GM19328 (cell line): Measurements from ENCODE around the gene ZNF415.
"Not testable (repeated sequence)": the region's sequence is repeated elsewhere in the genome, so short reads cannot be mapped to it uniquely, and the experiment has no call there.

Experiments
- ATAC-seq: cut with Tn5 transposase; IDR thresholded peaks from one replicate; pipeline ENCODE4 v1.9.1; 2021; ENCODE audit warnings: mild to moderate bottlenecking, moderate library complexity; ENCODE audit not compliant: unreplicated experiment

ZNF415 gene

DNA sequence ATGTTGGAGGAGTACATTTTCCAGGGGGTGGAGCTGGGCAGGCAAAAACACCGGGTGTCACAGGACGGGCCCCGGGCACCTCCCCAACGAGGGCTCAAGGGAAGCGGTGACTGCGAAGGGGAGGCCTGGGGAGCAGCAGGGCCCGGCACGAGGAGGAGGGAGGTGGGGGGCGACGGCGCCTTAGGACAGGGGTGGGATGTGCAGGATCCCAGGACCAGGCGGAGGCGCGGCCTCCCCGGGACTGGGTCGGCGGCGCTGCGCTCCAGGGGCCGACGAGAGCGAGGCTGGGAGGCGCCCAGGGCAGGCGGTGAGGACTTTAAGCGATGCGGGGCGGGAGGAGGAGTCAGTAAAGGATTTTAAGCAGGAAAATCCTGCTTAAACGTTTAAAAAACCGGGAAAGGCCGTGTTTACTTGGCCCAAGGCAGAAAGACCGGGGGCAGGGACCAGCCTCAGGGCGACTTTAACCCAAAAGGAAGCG lies 29.9 kb downstream of the ZNF415 start:
- ATAC-seq: peak; percentile 20

DNA sequence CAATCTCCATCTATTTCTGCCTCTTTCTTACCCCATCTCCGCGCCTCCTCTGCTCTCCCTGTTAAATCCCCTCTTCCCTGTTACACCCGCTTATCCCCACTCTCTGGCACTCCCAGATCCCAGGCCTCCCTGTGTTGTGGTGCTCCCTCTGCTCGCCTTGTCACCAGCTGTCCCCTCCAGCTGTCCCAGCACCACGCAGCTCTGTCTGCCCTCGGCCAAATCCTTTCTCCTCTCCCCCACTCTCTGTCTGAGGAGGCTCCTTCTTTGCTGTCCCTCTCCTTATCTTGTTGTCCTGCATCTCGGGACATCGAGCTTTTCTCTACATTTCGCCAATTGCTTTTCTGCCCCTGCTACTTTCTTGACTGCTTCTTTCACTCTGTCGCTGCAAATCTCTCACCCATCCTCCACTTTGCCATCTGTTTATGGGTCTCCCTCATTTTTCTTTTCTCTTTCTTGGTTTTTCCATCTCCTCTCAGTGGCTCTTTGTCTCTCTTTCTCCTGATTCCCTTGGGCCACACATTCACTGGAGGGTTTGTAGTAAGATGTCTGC lies 30.4 kb downstream of the ZNF415 start:
- ATAC-seq: no peak

DNA sequence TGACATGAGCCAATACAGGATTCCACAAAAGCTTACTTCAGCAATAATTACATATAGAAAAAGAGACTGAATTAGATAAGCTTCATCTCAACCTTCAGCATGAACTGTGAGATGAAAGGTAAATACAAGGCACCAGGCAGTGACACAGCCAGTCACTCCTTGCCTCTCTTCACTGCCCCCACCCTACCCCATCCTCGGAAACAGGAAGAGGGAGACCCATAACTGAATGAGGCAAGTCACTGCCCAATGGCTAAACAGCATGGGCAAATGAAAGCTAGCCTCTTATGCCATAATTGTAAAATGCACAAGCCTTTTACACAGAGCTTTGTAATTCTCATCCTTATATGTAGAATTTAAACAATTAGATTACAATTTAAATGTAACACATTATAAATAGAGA lies 31.2 kb downstream of the ZNF415 start:
- no peak for ATAC-seq

DNA sequence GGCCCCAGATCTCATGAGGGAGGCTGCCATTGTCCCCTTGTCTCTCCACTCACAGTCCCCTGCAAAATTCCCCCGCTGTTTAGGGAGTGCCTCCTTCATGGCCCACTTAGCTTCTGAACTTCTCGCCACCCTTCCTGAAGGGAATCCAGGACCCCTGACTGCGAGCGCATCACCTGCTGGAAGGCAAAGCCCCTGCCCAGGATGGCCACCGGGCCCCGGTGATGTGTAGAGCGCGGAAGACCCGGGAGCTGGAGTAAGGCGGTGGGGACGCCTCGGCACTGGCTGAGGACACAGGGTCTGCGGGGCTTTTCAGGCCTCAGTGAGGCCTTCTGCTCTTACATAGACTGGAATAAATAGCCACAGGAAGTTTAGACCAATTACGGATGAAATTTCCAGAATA lies 34.1 kb downstream of the ZNF415 start:
- not testable (repeated sequence) for ATAC-seq

DNA sequence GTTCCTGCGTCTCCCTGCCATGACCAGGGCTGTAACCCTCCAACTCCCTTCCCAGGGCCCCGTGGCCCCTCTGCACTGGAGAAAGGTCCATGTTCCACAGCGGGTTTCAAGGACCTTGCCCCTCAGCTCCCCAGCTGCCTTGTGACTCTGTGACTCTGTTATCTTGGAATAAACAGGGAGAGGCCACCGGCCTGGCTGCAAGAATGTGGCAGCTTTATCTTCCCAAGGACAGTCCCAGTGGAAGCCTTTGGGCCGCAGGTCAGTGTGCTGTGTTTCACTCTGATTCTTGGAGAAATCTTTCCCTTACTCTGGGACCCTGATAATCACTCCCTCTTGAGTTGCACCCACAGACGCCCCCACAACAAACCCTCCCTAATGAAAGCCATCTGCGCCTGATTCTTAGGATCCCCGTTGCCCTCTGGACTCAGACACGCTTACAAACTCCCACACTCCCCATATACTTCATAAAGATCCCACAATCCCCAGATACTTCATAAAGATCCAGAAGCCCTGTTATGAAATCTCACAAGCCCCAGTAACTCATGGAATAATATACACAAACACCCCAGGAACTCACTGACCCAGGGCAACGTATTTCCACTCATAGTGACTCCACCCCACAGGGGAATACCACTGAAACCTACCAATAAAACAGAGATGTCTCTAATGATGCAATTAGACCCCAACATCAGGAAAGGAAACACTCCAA lies 35.6 kb downstream of the ZNF415 start:
- not testable (repeated sequence) for ATAC-seq

DNA sequence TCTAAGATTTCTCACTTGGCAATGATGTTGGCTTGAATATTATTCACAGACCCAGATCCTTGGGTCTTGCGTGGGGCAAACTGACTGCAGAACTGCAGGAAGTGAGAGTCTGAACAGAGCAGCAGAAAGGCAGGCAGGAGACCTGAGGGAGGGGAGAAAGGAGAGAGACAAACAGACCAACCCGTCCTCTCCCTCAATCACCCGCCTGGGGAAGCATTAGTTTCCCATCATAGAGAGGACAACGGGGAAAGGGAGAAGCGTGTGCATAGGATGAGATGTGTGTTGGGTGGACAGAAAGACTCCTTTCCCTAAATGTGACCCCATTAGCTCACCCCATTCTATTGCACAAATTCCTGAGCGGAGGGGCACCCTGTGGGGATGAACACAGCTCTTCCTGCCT lies 36.1 kb downstream of the ZNF415 start:
- ATAC-seq: not testable (repeated sequence)

DNA sequence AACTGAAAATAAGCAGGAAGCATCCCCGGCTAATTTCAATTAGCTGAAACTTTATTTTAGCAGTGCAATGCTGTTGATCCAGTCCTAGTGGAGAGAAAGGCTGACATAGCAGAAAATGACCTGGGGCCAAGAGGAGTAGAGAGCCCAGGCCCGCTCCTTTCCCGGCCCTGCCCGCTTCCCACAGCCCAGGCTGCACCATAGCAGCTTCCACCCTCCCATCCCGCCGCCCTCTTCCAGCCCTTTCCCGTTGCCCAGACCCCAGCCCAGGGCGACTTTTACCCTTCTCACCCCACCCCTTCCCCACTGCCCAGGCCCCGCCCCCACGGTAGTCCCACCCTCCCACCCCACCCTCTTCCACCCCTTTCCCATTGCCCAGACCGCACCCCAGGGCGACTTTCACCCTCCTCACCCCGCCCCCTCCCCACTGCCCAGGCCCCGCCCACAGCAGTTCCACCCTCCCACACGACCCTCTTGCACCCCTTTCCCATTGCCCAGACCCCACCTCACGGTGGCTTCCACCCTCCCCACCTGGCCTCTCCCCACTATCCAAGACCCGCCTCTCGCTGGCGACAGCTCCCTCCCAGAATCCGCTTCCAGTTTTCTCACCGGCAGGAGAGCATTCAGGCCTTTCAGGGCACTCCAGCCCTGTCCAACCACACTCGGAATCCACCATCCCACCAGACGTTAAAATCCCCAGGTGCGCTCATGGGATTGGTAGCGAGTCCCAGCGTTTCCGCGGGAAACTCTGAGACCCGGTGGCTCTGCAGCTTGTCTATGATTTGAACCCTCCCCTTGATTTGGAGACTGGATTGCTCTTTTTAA lies 37.7 kb downstream of the ZNF415 start:
- ATAC-seq: no peak

DNA sequence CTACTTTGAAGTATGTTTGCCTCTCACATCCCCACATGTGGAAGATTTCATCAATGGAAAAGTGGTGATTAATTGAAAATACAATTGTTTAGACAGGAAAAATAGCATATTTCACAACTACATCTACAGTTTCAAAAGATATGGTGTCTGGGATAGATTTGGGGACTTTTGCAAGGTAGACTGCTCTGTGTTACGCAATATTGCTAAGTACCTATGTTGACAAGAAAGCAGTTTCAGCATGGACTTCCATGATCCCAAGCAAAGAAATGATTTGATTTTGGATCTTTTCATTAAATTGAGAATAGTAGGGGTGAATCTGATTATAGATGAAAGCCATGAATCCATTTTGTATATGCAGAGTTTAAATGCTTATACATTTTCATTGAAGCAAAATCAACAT lies 40.0 kb downstream of the ZNF415 start:
- no peak for ATAC-seq

DNA sequence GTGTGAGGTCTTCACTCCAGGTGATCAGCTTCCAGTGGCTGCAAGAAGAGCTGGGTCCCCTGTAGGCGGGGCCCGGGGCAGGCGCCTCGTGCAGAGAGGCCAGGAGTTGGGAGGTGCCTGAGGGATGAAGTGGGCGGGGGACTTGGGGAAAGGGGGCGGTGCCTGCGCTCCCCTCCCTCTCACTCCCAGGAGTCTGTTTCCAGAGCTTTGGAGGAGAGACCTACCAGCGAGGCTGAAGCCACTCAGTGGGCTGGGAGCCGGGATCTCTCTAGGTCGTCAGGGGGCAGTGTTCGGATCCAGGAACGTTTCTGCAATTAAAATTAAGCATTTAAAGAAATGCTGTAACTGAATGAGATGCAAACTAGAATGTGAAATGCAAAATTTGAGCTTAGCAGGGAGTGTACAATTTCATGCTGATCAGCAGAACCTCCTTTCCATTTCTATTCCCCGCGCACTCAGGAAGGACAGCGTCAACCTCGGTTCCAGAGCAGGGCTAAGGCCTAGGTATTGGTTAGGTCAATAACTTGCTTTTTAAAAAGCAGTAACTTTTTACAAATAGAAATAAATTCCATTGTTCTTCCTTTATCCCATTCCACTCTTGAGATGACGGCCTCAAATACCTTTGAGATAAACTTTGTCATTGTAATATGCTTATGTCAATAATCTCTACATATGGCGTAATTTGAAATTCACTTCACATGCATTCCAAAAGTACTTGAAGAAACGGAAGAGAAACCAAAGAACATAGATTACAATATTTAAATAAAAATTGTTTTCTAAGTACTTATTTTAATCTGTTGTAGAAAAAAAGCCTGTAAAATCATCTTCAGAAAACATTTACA lies 41.1 kb downstream of the ZNF415 start:
- no peak for ATAC-seq

DNA sequence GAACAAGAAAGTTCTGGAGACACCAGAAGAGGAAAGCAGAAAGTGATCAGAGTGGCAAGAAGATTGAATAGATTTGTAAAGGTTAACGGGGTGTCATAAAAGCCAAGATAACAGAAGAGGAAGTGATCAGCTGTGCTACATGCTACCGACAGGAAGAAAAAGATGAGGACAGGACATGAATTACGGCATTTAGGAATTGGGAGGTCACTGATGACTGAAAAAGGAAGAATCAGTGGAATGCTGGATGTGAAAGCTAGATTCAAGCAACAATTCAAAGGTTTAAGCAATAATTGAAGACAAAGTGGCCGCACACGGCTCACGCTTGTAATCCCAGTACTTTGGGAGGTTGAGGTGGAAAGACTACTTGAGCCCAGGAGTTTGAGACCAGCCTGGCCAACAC lies 44.6 kb downstream of the ZNF415 start:
- no peak for ATAC-seq

DNA sequence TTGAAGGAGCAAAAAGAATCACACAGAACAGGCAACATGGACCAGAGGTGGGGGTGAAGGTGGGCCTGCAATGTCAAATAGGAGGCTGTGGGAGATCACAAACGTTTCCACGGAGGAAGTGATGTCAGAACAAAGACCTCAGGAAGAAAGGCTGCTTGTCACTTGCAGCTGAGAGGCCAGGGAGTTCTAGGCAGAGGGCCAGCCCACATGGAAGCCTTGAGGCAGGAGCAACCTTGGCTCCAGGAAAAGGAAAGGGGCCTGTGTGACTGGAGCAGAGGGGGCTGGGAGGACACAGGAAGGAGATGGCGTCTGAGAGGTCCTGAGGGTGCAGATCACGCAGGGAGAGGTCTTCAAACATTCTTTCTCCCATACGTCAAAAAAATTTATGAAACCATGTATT lies 45.8 kb downstream of the ZNF415 start:
- ATAC-seq: no peak

DNA sequence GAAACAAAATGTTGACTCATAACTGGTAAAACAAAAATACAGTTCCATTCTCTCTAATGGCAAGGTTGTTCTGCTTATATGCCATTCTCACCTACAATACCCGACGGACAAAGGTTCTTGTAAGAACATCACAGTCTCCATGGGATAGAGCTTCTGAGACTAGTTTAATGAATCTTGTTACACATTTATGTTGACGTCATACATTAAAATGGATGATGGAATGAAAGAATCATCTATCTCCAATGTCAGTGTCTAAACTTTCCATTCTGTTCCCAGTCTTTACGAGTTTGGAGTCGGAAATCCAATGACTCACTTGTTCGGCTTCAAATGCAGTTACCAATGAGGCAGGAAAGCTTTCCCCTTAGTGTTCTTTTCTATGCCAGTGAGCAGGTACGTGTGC lies 47.2 kb downstream of the ZNF415 start:
- ATAC-seq: no peak

DNA sequence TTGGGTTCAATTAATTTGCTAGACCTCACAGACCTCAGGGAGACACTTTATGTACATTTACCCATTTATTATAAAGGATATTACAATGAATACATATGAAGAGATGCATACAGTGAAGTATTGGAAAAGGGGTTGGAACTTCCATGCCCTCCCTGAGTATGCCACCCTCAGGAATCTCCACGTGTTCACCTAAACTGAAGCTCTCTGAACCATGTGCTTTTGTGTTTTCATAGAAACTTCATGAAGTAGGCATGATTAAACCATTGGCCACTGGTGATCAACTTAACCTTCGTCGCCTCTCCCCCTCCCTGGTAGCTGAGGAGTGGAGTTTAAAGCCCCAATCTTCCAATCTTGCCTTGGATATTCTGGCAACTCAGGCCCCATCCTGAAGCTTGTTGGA lies 49.8 kb downstream of the ZNF415 start:
- no peak for ATAC-seq

DNA sequence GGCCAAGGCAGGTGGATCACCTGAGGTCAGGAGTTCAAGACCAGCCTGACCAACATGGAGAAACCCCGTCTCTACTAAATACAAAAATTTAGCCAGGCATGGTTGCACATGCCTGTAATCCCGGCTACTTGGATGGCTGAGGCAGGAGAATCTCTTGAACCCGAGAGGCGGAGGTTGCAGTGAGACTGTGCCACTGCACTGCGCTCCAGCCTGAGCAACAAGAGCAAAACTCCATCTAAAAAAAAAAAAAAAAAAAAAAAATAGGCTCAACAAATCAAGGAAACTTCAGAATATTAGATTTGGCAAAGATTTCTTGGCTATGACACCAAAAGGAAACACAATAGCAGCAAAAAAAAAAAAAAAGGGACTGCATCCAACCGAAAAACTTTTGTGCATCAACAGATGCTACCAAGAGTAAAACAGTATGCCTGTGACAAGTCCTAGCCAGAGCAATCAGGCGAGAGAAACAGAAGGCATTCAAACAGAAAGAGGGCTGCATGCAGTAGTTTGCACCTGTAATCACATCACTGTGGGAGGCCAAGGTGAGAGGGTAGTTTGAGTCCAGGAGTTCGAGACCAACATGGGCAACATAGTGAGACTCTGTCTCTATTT lies 53.3 kb downstream of the ZNF415 start:
- no peak for ATAC-seq

DNA sequence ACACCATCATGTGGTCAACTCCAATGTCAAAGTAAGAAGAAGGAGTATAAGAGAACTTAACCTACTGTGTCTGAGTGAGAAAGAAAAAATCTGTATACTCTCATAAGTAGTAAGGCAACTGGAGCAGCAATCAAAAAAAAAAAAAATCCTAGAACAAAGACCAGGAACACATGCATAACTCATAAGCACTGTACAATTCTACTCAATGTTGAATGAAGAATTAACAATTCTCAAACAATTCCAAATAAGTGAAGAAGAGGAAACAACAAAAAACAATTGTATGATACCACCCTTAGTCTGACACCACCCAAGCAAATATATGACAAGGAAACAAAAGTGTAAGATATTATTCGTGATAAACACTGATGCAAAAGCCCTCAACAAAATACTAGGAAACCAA lies 54.0 kb downstream of the ZNF415 start:
- no peak for ATAC-seq

DNA sequence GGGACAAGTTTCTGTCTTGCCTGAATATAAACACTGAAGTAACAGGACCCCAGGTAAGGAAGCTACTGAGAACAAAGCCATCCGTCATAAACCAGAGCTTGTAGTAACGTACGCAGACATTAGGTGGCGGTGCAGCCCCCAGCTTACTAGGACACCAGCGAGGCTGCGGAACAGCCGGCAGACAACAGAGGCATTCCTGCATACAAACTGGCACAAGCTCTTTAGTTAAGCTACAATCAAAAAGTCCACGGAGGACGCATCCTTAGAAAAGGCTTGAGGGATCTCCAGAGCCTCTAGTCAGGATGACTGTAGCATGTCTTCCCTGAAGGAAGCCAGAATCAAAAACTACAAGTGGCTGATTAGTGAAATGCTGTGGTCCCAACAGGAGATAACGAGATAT lies 55.7 kb downstream of the ZNF415 start:
- no peak for ATAC-seq

DNA sequence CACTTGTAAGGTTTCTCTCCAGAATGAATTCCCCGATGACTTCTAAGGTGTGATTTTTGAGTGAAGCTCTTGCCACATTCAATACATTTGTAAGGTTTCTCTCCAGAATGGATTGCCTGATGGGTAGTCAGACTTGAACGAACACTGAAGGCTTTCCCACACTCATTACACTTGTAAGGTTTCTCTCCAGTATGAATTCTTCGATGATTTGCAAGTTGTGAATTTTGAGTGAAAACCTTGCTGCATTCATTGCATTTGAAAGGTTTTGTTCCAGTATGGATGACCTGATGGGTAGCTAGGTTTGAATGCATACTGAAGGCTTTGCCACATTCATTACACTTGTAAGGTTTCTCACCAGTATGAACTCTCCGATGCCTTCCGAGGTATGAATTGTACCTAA lies 63.9 kb downstream of the ZNF415 start:
- ATAC-seq: no peak

DNA sequence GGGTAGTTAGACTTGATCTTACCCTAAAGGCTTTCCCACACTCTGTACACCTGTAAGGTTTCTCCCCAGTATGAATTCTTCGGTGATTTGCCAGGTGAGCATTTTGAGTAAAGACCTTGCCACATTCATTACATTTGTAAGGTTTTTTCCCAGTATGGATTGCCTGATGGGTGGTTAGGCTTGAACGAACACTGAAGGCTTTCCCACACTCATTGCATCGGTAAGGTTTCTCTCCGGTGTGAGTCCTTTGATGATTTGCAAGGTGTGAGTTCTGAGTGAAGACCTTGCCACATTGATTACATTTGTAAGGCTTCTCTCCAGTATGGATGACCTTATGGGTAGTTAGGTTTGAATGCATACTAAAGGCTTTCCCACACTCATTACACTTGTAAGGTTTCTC lies 64.5 kb downstream of the ZNF415 start:
- ATAC-seq: no peak

DNA sequence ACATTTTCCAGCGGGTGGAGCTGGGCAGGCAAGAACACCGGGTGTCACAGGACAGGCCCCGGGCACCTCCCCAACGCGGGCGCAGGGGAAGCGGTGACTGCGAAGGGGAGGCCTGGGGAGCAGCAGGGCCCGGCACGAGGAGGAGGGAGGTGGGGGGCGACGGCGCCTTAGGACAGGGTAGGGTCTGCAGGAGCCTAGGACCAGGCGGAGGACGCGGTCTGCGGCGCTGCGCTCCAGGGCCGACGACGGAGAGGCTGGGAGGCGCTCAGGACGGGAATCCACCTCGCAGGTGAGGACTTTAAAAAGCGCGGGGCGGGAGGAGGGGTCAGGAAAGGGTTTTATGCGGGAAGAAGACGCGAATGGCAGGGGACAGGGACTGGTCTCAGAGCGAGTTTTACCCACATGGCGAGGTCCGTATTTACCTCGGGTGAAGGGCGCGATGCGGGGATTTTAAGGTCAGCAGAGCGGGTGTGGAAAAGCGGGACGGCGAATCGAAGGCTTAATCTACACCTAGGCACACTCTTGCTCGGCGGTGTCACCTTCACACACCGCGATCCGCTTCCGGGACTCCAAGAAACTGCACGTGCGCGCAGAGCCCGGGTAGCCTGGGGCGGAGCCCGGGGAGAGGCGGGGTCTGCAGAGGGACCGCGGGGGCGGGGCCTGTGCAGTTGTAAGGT lies 74.7 kb downstream of the ZNF415 start:
- ATAC-seq: no peak
